ENCODE measurements around the gene GCNT1. TPM values are rescaled to one million over a fixed set of nuclear protein-coding genes. Genes with fewer than 3 reads are reported as not detected.
"Not testable (repeated sequence)": the region's sequence is repeated elsewhere in the genome, so short reads cannot be mapped to it uniquely, and the experiment has no call there.

GCNT1 gene
- total RNA-seq, 1 donor from 2014 or later = 3.8 TPM

DNA sequence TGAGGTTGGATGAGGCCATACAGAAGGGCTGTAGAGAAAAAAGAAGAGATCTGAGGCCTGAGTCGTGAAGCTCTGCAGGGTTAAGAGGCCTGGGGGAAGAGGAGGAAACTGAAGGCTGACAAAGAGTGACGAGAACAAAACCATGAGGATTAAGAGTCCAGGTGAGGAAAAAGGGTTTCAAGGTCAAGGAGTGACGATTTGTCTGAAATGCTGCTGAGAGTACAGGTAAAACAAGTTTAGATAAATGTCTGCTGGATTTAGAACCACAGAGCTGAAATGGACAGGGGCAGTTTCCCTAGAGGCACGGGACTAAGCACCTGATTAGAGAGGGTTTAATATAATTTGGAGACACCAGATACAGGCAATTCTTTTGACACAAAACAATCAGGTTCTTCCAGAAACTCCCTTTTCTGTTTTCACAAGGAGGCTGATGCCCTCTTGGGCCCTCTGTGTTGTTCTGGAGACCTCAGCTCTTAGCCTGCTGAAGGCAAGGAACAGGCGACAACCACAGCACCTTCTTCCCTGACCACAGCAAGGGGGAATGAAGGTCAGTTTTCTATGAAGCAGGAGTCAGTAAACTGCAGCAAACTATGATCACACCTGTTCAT lies 14.6 kb upstream of the GCNT1 start:
- ATAC-seq = peak; percentile 84

DNA sequence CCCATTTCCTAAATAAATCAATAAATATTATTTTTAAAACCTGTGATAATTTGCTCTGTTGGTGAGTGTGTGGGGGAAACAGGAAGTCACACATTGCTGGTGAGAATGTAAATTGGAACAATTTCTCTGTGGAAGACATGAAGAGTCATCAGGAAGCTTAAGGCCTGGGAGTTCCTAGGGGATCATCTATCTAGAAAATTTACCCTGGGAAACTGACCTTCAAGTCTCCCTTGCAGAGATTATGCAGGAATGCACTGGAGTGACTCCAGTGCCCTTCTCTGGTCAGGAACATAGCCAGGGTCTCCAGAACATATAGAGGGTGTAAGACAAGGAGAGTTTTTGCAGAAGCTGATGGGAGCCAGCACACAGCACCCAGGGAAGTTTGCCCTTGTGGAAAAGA lies 13.0 kb upstream of the GCNT1 start:
- ATAC-seq = no peak

DNA sequence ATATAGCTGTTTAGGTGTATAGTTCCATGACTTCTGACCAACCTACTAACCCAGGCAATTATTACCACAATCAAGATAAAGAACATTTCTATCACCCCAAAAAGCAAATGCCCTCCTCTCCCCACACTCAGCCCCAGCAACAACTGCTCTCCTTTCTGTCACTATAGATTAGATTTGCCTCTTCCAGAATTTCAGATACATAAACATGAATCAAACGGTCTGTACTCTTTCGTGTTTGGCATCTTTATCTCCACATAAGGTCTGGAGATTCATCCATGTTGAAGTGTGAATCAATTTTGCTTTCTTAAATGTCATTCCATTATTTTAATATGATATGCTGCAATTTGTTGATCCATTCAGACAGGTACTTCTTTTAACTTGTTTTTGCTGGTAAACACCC lies 10.5 kb upstream of the GCNT1 start:
- ATAC-seq = no peak

DNA sequence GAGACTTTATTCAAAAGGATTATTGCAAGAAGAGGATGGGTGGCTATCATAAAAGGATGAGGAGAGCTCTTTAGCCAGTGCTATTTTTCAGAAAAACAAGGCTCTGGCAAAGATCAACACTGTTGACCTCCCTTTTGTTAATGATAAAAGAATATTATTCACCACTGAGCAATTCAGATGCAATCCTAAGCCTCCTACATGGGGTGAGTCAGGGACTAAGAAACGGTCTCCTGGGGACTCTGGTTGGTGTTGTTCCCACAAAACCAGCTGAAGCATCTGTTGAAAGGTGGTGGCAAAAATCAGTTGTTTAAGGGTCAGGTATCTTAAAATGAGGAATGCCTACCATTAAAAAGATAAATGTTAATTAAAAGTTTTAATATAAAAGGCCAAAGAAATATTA lies 7.7 kb upstream of the GCNT1 start:
- ATAC-seq = no peak

DNA sequence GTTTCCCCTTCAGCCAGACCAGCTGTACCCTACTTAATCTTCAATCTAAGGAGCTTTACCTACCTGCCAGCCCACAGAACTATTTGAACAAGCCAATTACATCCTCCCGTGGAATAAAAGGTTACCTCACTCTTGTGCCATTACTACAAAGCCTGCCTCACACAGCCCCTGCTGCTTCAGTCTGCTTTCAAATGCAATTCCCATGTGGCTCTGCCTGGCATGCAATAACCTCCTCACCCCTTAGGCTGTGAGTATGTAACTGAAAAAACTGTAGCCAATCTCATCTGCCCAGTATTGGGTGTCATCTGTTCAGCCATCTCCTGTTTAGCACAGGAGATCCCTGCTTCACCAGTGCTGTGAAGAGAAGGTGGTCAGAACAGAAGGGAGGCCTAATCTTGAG lies 6.1 kb upstream of the GCNT1 start:
- ATAC-seq = no peak

DNA sequence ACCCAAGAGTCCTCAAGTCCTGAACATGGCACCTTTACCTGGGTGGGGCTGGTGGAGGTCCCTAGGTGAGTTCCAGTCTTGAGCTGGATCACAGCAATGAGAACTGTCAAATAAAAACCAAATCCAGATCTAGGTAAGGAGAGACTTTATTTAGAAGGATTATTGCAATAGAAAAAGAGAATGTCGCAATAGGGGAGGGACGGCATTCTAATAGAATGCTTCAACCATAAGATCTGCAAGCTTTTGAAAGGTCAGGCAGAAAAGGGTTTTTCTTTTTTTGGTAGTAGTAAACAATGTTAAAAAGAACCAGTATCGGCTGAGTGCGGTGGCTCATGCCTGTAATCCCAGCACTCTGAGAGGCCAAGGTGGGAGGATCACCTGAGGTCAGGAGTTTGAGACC lies 5.2 kb upstream of the GCNT1 start:
- no peak for ATAC-seq

DNA sequence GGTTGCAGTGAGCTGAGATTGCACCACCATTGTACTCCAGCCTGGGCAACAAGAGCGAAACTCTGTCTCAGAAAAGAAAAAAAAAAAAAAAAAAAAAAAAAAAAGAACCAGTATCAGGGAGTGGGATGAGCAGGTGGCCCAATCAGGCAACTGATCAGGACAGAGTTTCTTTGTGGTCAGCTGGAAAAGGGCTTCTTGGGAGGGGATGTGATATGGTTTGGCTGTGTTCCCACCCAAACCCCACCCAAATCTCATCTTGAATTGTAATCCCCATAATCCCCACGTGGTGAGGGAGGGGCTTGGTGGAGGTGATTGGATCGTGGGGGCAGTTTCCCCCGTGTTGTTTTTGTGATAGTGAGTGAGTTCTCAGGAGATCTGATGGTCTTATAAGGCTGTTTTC lies 4.7 kb upstream of the GCNT1 start:
- no peak for ATAC-seq

DNA sequence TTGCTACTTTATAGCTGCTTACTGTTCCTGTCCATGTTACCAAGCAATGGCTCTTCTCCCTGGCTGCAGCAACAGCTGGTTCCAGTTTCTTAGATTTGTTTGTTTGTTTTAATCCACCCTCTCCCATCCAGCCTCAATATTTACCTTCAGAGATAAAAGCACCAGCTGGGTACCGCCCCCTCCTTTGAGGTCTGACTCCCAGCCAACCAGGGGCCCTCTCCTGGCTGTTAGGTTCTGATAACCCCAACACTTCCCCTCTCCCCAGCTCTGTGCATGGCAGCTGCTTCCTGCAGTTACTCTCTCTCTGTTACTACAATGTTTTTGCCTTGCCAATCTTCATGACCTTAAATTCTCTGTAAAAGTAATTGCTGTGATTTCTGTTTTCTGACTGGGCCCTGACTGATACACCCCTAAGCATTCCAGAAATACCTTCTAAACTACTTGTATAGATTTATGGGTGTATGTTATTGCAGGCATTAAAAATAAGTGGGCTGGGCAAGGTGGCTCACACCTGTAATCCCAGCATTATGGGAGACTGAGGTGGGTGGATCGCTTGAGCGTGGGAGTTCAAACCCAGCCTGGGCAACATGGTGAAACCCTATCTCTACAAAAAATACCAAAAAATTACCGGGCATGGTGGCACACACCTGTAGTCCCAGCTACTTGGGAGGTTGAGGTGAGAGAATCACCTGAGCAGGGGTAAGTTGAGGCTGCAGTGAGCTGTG lies 2.6 kb upstream of the GCNT1 start:
- peak; percentile 16 for ATAC-seq

DNA sequence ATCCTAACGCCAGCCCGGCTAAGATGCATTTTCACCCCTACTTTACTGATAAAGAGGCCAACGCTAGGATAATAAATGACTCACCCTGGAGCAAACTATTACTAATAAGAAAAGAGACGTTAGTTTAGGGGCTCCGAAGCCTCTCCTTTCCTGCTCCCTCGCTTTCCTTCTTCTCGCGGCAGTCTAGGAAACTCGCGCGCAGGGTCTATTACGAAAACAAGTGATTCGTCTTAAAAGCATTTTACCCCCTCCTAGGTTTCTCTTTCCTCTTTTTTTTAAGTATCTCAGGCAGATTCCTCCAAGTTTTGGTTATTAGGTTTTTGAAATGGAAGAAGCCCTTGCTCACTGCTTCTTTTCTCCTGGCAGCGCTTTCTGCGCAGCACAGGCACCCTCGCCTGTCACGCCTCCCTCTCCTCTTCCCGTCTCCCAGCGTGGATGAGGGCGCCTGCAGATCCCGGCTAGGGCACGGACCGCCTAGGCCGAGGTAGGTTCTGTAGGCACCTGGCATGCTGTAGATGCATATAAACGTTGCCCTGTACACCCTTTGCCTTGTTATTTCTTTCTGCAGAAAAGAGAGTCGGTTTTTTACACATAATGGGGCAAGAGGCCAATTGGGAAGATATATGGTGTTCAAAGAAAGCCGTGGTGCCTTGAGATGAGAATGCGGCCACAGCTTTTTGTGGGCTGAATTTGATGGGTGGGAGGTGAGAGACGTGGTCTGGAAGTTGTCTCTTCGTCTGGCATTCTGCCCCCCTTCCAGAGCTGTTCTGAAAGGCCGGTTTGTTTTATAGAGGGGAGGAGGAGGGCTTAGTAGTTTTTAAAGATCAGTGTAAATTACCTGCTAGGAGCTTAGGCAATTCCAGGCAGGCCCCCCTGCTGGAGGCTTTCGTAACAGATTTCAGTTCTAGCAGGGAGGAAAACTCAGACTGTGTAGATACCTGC lies 983 bp downstream of the GCNT1 start:
- peak; percentile 24 for ATAC-seq

DNA sequence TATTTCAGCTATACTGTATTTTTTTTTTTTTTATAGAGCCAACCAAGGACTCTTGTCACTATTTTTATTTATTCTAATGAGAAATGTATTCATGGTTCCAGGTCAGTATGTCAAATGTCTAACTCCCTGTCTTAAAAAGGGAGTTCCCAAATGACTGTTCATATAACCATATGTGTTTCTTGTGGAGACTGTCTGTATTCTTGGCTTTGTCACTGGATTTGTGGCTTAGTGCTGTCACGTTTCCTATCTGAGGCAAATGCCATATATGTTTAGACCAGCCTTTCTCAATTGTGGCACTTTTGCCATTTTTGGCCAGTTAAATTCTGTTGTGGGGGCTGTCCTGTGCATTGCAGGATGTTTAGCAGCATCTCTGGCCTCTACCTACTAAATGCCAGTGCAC lies 3.1 kb downstream of the GCNT1 start:
- ATAC-seq = no peak

DNA sequence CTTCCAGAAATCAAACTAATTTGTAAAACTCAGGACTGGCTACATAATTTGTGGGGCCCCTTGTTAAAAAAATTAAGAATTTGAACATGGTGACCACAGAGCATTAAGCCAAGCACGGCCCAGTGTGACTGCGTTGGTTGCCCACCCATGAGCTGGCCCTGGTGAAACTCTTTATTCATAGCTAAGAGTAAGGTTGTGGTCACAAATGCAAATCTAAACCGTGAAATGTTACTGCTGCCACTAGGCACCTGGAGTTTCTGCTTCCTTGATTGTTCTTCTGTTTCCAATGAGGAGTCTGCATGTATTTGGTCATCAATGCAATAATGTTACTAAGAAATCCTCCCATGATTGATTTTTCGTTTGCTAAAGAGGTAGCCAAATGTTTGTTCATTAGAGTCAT lies 4.2 kb downstream of the GCNT1 start:
- no peak for ATAC-seq

DNA sequence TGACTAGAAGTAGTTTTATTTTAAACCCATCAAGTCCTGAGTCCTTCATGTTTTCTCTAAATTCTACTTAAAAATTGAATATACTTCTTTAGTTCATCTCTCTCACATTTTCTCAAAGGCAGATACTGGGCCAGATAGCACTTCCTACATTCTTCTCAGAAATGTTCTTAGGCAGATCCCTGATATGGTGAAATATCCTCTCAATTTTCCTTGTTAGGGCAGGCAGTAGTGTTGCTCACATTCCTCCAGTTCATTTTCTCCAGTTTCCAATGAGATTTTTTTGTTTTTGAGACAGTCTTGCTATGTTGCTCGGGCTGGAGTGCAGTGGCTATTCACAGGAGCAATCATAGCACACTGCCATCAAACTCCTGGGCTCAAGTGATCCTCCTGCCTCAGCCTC lies 5.7 kb downstream of the GCNT1 start:
- ATAC-seq = no peak

DNA sequence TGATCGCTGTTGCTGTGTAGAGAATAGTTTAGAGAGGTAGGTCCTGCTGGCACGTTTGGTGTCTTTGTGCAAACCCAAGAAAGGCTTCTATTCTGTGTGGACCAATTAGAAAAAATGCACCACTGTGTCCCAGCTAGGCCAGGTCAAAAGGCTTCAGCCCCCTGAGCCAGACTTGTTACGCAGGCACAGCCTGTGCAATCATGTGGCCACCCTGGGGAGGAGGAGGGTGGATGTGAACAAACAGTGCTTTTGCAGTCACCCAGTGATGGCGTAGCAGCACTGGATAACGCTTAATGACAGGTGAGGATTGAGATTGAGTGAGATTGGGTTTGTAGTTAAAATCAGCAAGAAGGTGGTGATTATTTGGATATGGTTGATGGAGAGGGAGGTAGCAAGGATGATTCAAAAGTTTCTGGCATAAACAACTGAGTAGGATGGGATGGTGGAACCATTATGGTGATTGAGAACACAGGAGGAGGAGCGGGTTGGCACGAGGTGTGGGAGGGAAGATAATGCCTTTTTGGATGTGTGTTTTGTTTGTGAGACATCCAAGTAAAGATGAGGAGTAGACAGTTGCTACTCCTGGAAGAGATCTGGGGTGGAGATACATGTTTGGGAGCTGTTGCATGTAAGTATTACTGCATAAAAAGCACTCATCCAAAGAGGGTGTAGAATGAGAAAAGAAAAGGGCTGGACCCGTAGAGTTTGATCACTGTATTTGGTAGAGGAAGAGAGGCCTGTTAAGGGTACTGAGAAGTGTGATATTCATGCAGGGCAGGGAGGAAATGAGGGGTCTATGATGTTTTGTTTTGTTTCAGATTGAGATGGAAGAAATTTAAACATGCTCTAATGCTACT lies 6.7 kb downstream of the GCNT1 start:
- no peak for ATAC-seq

DNA sequence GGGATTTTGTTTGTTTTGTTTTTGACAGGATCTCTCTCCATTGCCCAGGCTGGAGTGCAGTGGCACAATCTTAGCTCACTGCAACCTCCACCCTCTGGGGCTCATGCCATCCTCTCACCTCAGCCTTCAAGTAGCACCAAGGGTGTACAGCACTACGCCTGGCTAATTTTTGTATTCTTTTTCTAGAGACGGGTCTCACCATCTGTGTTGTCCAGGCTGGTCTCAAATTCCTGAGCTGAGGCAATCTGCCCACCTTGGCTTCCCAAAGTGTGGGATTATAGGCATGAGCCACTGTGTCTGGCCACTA lies 7.3 kb downstream of the GCNT1 start:
- no peak for ATAC-seq

DNA sequence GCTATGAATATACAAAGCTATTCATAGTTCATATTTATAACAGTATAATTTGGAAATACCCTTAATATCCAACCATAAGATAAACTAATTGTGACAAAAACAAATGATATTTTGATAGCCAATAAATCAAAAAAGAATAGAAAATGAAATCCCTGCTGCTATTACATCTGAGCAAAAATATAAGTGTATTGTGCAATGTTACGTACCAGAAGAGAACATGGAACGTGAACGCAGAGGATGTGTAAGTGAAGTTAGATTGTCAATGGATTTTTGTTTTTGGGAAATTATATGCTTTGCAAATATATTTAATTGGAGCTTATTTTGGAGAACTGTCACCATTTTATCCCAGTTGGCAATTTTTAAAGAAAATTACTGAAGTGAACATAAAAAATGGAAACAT lies 15.4 kb downstream of the GCNT1 start:
- no peak for ATAC-seq

DNA sequence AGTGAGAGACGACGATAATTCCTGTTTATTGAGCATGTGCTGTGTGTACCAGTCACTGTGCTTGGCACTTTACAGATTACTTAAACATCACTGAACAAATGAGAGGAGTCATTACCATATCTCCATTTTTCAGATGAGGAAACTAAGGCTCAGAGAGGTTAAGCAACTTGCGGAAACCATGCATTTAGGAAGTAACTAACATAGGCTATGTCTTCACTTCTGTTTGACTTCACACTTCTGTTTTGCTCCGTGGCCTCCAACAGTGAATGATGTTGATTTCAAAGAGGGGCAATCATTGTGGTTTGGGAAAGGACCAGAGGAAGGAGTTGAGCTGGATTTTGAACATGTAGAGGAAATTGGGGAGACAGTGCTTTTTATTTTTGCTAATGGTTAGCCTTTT lies 16.7 kb downstream of the GCNT1 start:
- no peak for ATAC-seq

DNA sequence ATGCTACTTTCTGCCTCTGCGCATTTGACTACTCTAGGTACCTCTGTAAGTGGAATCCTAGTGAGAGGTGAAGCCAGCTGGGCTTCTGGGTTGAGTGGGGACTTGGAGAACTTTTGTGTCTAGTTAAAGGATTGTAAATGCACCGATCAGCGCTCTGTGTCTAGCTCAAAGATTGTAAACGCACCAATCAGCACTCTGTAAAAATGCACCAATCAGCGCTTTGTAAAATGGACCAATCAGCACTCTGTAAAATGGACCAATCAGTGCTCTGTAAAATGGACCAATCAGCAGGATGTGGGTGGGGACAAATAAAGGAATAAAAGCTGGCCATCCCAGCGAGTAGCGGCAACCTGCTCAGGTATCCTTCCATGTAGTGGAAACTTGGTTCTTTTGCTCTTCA lies 18.8 kb downstream of the GCNT1 start:
- ATAC-seq = not testable (repeated sequence)

DNA sequence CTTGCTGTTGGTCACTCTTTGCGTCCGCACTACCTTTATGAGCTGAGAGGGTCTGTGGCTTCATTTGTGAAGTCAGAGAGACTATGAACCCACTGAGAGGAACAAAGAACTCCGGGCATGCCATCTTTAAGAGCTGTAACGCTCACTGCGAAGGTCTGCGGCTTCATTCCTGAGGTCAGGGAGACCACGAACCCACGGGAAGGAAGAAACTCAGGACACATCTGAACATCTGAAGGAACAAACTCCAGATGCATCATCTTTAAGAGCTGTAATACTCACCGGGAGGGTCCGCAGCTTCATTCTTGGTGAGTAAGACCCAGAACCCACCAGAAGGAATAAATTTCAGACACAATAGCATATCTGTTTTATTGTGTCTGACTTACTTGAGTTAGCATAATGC lies 19.2 kb downstream of the GCNT1 start:
- no peak for ATAC-seq

DNA sequence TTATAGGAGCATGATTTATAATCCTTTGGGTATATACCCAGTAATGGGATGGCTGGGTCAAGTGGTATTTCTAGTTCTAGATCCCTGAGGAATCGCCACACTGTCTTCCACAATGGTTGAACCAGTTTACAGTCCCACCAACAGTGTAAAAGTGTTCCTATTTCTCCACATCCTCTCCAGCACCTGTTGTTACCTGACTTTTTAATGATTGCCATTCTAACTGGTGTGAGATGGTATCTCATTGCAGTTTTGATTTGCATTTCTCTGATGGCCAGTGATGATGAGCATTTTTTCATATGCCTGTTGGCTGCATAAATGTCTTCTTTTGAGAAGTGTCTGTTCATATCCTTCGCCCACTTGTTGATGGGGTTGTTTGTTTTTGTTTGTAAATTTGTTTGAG lies 20.4 kb downstream of the GCNT1 start:
- ATAC-seq = not testable (repeated sequence)

DNA sequence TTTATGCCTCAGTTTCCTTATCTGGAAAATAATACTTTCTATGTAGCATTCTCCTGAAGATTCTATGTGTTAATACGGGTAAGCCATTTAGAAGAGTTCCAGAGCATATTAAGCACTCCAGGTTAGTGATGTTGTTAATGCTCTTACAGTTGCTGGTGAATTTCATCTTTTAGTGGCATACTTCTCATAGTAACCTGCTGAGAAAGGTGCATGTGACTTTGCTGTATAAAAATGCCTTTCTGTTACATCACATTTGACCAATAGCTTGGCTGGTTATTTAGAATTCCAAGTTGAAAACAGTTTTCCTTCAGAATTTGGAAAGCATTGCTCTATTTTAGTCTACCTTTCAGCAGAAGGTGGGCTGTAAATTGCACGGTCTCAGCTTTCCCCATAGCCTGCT lies 27.2 kb downstream of the GCNT1 start:
- no peak for ATAC-seq

DNA sequence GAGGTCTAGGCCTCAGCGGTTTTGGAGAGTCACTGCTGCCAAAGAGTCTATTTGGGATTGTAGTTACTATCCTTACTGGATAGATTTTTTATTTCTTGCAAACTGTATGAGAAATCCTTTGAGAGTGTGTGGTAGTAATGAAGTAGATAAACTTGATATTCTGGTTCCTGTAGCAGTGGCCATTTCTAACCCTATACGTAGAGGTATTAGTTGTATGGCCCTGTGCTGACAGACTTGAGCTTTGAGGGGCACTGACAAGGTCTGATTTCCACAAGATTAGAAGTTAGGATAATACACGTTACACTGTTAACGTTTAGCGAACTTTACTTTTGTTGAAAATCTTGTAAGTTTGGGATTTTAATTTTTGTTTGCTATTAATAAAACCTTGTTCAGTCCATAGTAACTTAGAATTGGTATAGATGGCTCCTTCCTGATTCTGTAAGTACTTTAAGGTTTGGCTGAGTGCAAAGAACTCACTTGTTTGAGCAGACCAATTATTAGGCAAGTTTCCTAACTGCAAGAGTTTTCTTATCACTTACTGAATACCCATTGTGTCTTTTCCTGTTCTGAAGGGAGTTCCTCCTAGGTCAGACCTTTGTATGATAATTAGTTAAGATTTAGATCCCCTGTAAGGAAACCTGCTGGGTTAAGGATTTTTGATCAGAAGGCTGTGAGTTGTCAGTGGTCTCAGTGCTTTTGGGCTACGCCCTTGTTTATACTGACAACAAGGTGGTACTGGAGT lies 31.4 kb downstream of the GCNT1 start:
- ATAC-seq = no peak

DNA sequence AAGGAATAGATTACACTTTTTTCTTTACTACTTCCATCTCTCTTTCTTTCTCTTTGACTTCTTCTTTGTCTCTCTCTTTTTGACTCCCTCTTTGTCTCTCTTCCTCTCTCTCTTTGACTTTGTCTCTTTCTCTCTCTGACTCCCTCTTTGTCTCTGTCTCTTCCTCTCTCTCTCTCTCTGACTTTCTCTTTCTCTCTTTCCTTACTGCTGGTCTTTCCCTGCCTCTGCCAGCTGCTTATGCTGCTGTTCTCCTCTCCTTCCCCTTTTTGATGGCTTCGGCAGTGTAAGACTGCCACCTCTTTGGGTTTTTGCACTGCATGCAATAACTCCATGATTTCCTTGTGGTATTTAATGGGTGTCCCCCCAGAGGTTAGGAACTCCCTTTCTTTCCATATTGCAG lies 32.1 kb downstream of the GCNT1 start:
- not testable (repeated sequence) for ATAC-seq

Data from esophagus mucosa (tissue), 1 donor.